Pulmonary artery endothelial cell (primary cell): ENCODE measurements around the gene IMMP2L. TPM values are rescaled to one million over a fixed set of nuclear protein-coding genes. Genes with fewer than 3 reads are reported as not detected.
"Not testable (repeated sequence)": the region's sequence is repeated elsewhere in the genome, so short reads cannot be mapped to it uniquely, and the experiment has no call there.

ENCODE experiments used
- DNase-seq: peaks from one replicate; pipeline ENCODE4 v3.0.0-alpha.2; 2011; ENCODE audit warnings: low read depth, low spot score
- total RNA-seq: library from RNA; depleted of rRNA; stranded (reverse); fragments of >200 nt; gene quantifications from 2 replicates; pipeline ENCODE4 v1.2.3, GENCODE V29; 2014

IMMP2L gene
- total RNA-seq = 9.6 and 10.8 TPM in 2 replicates

GRCh38 chr7:111561904-111562732 lies at the start of gene IMMP2L:
TSS of gene IMMP2L (minus strand) at chr7:111562492.
- DNase-seq = peak; percentile 29

DNA sequence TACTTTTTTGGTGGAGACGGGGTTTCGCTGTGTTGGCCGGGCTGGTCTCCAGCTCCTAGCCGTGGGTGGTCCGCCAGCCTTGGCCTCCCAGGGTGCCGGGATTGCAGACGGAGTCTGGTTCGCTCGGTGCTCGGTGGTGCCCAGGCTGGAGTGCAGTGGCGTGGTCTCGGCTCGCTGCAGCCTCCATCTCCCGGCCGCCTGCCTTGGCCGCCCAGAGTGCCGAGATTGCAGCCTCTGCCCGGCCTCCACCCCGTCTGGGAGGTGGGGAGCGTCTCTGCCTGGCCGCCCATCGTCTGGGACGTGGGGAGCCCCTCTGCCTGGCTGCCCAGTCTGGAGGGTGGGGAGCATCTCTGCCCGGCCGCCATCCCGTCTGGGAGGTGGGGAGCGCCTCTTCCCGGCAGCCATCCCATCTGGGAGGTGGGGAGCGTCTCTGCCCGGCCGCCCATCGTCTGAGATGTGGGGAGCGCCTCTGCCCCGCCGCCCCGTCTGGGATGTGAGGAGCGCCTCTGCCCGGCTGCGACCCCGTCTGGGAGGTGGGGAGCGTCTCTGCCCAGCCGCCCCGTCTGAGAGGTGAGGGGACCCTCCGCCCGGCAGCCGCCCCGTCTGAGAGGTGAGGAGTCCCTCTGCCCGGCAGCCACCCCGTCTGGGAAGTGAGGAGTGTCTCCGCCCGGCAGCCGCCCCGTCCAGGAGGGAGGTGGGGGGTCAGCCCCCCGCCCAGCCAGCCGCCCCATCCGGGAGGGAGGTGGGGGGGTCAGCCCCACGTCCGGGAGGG lies 47.4 kb upstream of the IMMP2L start:
- DNase-seq = not testable (repeated sequence)

DNA sequence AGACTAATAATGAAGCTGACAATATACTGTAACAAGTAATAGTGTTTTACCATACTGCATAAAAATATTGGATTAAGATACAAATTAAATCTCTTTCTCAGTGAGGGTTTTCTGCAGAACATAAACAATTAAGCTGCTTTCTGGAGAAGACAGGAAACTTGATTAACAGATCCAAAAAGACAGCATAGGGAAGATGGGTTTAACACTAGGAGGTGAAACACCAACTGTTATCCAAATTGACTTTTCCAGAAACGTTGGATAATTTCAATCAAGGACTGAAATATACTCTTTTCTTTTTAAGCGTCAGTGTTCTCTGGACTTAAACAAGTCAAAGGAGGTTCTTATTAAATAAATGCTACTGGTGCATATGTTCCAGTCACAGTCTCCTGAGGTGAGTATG lies 45.3 kb upstream of the IMMP2L start:
- DNase-seq = no peak

- DNase-seq = no peak
Observed at GRCh38 chr7:111605246-111605645, 43.0 kb upstream of the IMMP2L start.

GRCh38 chr7:111600091-111600490 lies 37.8 kb upstream of the IMMP2L start:
- DNase-seq = no peak

GRCh38 chr7:111595780-111596179 lies 33.5 kb upstream of the IMMP2L start:
- no peak for DNase-seq

DNA sequence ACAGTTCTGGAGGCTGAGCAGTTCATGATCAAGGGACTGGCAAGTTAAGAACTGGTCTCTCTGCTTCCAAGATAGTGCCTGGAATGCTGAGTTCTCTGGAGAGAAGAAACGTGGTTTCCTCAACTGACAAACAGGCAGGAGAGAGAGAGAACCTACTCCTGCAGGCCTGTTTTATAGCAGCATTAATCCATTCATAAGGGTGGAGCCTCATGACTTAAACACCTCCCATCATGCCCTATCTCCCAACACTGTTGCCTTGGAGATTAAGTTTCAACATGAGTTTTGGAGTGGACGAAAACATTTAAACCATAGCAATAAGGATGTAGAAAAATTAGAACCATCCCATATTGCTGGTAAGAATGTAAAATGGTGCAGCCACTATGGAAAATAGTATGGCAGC lies 32.3 kb upstream of the IMMP2L start:
- no peak for DNase-seq

DNA sequence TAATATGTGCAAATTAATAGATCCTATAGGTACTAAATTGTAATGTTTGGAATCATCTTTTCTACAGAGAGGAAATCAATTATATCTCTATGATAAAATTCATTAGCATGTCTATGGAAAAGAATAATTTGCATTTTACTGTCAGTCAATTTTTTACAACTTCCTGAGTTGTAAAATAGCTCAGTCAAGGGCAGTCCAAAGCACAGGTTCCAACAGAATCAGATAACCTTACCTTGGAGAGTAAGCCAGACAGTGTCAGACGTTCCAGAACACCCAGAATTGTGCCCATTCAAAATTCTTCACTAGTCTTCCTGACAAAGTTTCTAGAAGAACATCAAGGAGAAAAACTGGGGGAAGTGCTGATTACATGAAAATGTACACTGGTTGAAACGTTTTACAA lies 31.1 kb upstream of the IMMP2L start:
- no peak for DNase-seq

DNA sequence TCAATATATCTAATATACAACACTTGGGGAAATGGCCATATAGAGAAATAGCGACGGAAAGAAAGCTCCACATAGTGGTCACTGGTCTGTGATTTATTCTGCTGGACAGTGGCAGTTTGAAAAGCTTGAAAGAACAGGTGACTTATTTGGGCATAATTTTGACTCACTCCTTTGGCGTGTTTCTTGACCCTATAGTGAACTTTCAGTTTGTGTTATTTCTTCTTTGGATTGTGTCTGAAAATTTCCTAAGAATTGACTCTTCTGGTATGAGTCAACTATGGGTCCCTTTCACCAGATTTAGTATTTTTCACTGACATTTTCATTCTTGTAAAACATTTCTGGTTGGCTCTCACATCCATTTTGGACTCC lies 25.8 kb upstream of the IMMP2L start:
- DNase-seq = no peak

DNA sequence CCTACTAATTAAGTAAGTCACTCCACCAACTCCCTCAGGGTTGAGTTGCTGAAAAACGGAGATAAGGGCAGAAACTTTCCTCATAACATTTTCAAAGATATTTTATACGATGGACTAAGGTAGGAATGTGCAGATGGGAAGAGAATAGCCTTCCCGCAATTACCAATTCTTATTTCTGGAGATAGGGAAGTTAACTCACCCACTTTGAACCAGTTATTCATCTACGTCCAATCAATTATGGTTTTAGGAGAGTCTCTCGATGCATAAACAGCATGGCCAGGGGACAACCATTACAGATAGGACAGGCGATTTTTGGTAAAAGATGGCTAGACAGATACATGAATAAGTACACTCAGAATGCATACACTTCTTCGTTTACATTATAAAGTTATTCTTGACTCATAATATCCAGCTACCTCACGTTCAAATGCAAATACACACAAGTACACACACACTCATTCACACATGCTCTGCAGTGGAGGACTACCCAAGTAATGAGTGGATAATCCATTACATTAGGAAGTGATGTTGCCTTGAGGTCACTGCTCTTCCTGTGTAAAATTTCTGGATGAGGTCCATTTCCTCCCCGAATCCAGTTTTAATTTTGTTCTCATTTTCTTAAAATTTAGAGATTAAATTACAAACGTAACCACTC lies 25.2 kb upstream of the IMMP2L start:
- DNase-seq = no peak

GRCh38 chr7:111586711-111587409 lies 24.6 kb upstream of the IMMP2L start:
- no peak for DNase-seq

DNA sequence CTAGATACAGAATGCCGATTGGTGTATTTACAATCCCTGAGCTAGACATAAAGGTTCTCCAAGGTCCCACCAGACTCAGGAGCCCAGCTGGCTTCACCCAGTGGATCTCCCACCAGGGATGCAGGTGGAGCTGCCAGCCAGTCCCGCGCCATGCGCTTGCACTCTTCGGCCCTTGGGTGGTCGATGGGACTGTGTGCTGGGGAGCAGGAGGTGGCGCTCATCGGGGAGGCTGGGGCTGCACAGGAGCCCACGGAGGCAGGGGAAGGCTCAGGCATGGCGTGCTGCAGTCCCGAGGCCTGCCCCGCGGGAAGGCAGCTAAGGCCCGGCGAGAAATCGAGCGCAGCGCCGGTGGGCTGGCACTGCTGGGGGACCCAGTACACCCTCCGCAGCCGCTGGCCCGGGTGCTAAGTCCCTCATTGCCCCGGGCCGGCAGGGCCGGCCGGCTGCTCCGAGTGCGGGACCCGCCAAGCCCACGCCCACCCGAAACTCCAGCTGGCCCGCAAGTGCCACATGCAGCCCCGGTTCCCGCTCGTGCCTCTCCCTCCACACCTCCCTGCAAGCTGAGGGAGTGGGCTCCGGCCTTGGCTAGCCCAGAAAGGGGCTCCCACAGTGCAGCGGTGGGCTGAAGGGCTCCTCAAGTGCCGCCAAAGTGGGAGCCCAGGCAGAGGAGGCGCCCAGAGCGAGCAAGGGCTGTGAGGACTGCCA lies 19.6 kb upstream of the IMMP2L start:
- DNase-seq = not testable (repeated sequence)

- not testable (repeated sequence) for DNase-seq
Observed at GRCh38 chr7:111581207-111581606, 18.9 kb upstream of the IMMP2L start.

DNA sequence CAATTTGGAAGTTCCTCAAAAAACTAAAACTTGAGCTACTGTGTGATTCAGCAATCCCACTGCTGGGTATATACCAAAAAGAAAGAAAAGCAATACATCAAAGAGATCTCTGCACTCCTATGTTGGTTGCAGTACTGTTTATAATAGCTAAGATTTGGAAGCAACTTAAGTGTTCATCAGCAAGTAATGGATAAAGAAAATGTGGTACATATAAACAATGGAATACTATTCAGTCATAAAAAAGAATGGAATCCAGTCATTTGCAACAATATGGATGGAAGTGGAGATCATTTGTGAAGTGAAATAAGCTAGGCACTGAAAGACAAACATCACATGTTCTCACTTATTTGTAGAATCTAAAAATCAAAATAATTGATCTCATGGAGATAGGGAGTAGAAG lies 16.5 kb upstream of the IMMP2L start:
- no peak for DNase-seq

DNA sequence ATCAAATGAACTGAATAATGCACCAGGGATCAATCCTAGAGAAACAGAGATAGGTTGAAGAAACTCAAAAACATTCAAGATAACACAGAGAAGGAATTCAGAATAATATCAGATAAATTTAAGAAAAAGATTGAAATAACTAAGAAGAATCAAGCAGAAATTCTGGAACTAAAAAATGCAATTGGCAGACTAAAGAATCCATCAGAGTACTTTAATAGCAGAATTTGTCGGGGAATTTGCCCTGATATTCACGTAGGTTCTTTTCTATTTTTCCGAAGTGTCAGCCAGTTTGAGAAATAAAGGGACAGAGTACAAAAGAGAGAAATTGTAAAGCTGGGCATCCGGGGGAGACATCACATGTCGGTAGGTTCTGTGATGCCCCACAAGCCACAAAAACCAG lies 9.4 kb upstream of the IMMP2L start:
- no peak for DNase-seq

- no peak for DNase-seq
Observed at GRCh38 chr7:111568870-111569462, 6.7 kb upstream of the IMMP2L start.

- DNase-seq = no peak
Observed at GRCh38 chr7:111568419-111568818, 6.1 kb upstream of the IMMP2L start.

DNA sequence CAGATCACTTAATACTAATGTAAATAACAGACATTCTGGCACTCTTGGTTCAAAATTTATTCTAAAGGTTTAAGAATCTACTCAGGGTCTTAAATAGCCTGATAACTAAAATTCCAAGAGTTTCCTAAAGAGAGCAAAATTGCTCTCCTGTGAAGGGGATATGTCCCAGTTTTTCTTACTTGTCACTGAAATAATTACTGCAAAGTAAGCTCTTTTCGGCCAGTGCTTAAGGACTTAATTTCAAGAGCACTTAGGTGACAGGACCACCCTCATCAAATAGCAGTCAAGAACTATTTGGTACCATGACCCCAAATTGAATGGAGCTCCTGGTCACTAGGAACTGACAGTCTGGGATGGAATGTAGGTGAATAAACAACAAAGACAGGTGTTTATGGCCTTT lies 1.8 kb upstream of the IMMP2L start:
- no peak for DNase-seq

GRCh38 chr7:111561654-111561903 lies 713 bp downstream of the IMMP2L start:
- DNase-seq = no peak

DNA sequence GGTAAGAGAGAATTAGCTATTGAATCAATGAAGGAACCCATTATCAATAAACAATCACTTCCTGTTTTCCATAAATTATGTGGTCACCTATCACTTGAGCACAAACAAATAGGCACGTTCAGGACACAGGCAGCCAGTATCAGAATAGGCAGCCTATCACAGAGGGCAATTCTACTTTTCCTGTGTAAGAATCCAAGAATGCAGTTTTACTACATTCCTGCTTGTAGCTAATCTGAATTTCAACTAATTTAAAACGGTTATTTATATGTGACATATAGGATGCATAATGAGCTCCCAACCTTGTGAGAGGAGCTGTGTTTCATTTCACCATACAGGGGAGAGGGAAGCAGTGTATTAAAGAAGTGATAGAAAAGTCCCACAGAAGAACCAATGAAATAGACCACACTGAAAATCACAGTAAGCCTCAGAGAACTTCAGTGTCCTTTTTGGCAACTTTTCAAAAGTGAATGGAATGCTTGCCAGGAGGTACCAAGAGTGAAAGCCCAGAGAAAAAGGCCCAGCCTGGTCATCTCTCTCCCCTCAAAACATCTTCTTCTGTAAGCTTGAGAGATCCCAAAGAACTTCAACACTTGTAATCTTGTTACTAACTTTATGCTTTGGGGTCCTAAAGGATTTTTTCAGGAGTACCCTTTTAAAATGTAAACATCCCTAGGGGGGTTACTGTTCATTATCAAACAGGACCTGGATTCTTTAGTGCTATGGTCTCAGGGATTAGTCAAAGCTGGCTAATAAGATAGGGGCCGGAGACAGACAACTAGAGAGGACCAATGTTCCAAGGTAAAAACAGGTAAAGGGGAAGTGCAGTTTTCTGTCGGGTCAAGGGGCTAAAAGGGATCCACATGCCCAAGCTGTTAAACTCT lies 1.3 kb downstream of the IMMP2L start:
- DNase-seq = no peak
